Vagina (tissue), 2 donors: Measurements from ENCODE around the gene SUPT4H1.

ENCODE experiments used
- POLR2A ChIP-seq, 2 donors: fragments of 450-650 bp; IDR thresholded peaks; one replicate each; pipeline ENCODE4 v1.6.1; 2017; ENCODE audit warnings: antibody characterized with exemption in 2 of 2, mild to moderate bottlenecking in 2 of 2, moderate library complexity in 2 of 2
- TF ChIP-seq, protein P1 (sequence below), 3 experiments: fragments of 450-650 bp in 2 of 3; fragments of 200-600 bp in 1 of 3; sonication (generic) in 1 of 3; IDR thresholded peaks; one replicate each; pipeline ENCODE4 v1.5.1; 2017 to 2019; ENCODE audit warnings: antibody characterized with exemption in 3 of 3, mild to moderate bottlenecking in 2 of 3, moderate library complexity in 2 of 3

DNA sequence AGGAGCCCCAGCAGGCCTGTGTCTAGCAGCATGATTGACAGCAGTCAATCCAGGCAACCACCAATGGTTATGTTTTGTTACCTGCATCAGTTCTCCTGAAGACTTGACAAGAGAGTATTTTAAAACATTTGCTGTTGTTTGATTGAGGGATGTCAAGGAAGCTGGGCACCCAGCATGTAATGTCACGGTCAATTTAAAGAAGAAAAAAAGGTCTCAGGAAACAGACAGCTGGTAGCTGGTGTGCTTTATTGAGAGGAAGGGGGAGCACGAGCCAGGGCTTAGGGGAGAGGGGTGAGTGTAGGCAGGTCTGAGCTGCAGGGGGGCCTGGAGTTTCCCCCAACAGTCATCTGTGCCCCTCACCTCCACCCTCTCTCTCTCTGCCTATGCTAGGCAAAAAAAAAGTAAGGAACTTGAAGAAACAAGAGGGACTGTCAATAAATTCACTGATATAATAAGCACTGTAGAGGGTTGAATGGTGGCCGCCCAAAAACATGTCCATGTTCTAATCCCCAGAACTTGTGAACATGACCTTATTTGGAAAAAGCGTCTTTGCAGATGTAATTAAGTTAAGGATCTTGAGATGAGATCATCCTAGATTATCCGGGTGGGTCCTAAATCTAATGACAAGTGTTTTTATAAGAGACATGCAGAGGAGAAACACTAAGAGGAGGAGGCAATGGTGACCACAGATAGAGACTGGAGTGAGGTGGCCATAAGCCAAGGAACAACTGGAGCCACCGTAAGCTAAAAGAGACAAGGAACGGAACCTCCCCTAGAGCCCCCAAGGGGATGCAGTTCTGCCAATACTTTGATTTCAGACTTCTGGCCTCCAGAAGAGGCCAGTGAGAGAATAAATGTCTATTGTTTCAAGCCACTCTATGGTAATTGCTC lies 37.9 kb downstream of the SUPT4H1 start:
- TF ChIP-seq, protein P1, sequence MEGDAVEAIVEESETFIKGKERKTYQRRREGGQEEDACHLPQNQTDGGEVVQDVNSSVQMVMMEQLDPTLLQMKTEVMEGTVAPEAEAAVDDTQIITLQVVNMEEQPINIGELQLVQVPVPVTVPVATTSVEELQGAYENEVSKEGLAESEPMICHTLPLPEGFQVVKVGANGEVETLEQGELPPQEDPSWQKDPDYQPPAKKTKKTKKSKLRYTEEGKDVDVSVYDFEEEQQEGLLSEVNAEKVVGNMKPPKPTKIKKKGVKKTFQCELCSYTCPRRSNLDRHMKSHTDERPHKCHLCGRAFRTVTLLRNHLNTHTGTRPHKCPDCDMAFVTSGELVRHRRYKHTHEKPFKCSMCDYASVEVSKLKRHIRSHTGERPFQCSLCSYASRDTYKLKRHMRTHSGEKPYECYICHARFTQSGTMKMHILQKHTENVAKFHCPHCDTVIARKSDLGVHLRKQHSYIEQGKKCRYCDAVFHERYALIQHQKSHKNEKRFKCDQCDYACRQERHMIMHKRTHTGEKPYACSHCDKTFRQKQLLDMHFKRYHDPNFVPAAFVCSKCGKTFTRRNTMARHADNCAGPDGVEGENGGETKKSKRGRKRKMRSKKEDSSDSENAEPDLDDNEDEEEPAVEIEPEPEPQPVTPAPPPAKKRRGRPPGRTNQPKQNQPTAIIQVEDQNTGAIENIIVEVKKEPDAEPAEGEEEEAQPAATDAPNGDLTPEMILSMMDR (IDR thresholded peaks at IDR 0.05), result no peak
- no peak for TF ChIP-seq POLR2A (IDR thresholded peaks at IDR 0.05)
